Transverse colon (tissue), 4 donors: ENCODE measurements around the gene MOAP1.
"Not testable (repeated sequence)": the region's sequence is repeated elsewhere in the genome, so short reads cannot be mapped to it uniquely, and the experiment has no call there.

Experiments used
- CTCF ChIP-seq, 5 experiments: fragments of 200-600 bp in 3 of 5; fragments of 450-650 bp in 2 of 5; sonication (generic) in 3 of 5; IDR thresholded peaks; 1 replicate in 2 of 5; 2 replicates in 3 of 5; pipeline ENCODE4 v1.5.1; 2016 to 2017; ENCODE audit warnings: antibody characterized with exemption in 5 of 5, inconsistent platforms in 3 of 5, mild to moderate bottlenecking in 2 of 5, moderate library complexity in 1 of 5
- EP300 ChIP-seq: sonication (generic); formaldehyde crosslinking; IDR thresholded peaks from one replicate; pipeline ENCODE4 v1.6.1; 2017; ENCODE audit warnings: antibody characterized with exemption, low read depth
- POLR2A ChIP-seq: fragments of 450-650 bp; IDR thresholded peaks from one replicate; pipeline ENCODE4 v1.6.1; 2016; ENCODE audit warnings: antibody characterized with exemption, mild to moderate bottlenecking, moderate library complexity
- POLR2AphosphoS5 ChIP-seq, 3 donors: sonication (generic); formaldehyde crosslinking; IDR thresholded peaks; one replicate each; pipeline ENCODE4 v1.6.1; 2016; ENCODE audit warnings: antibody characterized with exemption in 3 of 3

GRCh38 chr14:93165271-93166265, 19.1 kb downstream of the MOAP1 start:
- TF ChIP-seq POLR2A; POLR2AphosphoS5 (IDR thresholded peaks at IDR 0.05); EP300; CTCF (IDR thresholded peaks at IDR 0.05): not testable (repeated sequence)
